GM19324 (cell line): ENCODE measurements around the gene RUNX3.
"Not testable (repeated sequence)": the region's sequence is repeated elsewhere in the genome, so short reads cannot be mapped to it uniquely, and the experiment has no call there.

ENCODE experiments used
- ATAC-seq: cut with Tn5 transposase; IDR thresholded peaks from one replicate; pipeline ENCODE4 v1.9.1; 2021; ENCODE audit warnings: mild to moderate bottlenecking, moderate library complexity; ENCODE audit not compliant: unreplicated experiment, low FRiP score

RUNX3 gene

GRCh38 chr1:24891367-24891766, 38.7 kb downstream of the RUNX3 start:
- not testable (repeated sequence) for ATAC-seq

GRCh38 chr1:24890887-24891286, 39.2 kb downstream of the RUNX3 start:
- no peak for ATAC-seq

GRCh38 chr1:24888971-24889676, 41.0 kb downstream of the RUNX3 start:
- ATAC-seq = no peak

GRCh38 chr1:24888061-24888970, 41.8 kb downstream of the RUNX3 start:
- ATAC-seq = no peak

GRCh38 chr1:24886241-24886640, 43.8 kb downstream of the RUNX3 start:
- no peak for ATAC-seq

- no peak for ATAC-seq
These were observed 45.3 kb downstream of the RUNX3 start for GRCh38 chr1:24884751-24885150.

GRCh38 chr1:24881034-24881433, 49.0 kb downstream of the RUNX3 start:
- ATAC-seq = no peak

- no peak for ATAC-seq
These were observed 51.0 kb downstream of the RUNX3 start for GRCh38 chr1:24878775-24879742.

GRCh38 chr1:24878045-24878444, 52.0 kb downstream of the RUNX3 start:
- ATAC-seq = no peak

GRCh38 chr1:24875991-24876506, 54.0 kb downstream of the RUNX3 start:
- ATAC-seq = no peak

GRCh38 chr1:24875257-24875656, 54.8 kb downstream of the RUNX3 start:
- no peak for ATAC-seq

- ATAC-seq = no peak
These were observed 55.4 kb downstream of the RUNX3 start for GRCh38 chr1:24874611-24875234.

GRCh38 chr1:24874056-24874455, 56.0 kb downstream of the RUNX3 start:
- ATAC-seq = no peak

GRCh38 chr1:24873148-24873547, 56.9 kb downstream of the RUNX3 start:
- no peak for ATAC-seq

GRCh38 chr1:24872061-24872850, 57.8 kb downstream of the RUNX3 start:
- ATAC-seq = no peak

GRCh38 chr1:24871306-24871901, 58.7 kb downstream of the RUNX3 start:
- no peak for ATAC-seq

- no peak for ATAC-seq
These were observed 59.4 kb downstream of the RUNX3 start for GRCh38 chr1:24870551-24871195.
